ENCODE data around the gene RGS7. TPM values are rescaled to one million over a fixed set of nuclear protein-coding genes. Genes with fewer than 3 reads are reported as not detected.
"Not testable (repeated sequence)": the region's sequence is repeated elsewhere in the genome, so short reads cannot be mapped to it uniquely, and the experiment has no call there.

Gene RGS7
- total RNA-seq, 1 donor from 2014 or later = not detected

GRCh38 chr1:241105147-241105546 is 251.9 kb downstream of the RGS7 start:
- intact Hi-C loops (cut with DNase I) = no loop called here
- no peak for DNase-seq (ENCODE audit: low spot score)

GRCh38 chr1:241102664-241103063 is 254.3 kb downstream of the RGS7 start:
- intact Hi-C loops (cut with DNase I) = no loop called here
- DNase-seq (ENCODE audit: low spot score) = no peak

GRCh38 chr1:241101622-241102021 is 255.4 kb downstream of the RGS7 start:
- intact Hi-C loops (cut with DNase I) = no loop called here
- DNase-seq (ENCODE audit: low spot score) = no peak

GRCh38 chr1:241097479-241097878 is 259.5 kb downstream of the RGS7 start:
- intact Hi-C loops (cut with DNase I) = no loop called here

GRCh38 chr1:241096982-241097381 is 260.0 kb downstream of the RGS7 start:
- no peak for DNase-seq (ENCODE audit: low spot score)
- intact Hi-C loops (cut with DNase I) = no loop called here

More at GRCh38 chr1:241097479-241097878, 259.5 kb downstream of the RGS7 start:
- no peak for DNase-seq (ENCODE audit: low spot score)

- no peak for DNase-seq (ENCODE audit: low spot score)
- intact Hi-C loops (cut with DNase I) = no loop called here
These were observed 261.2 kb downstream of the RGS7 start for GRCh38 chr1:241095847-241096246.

- no peak for DNase-seq (ENCODE audit: low spot score)
- intact Hi-C loops (cut with DNase I) = no loop called here
These were observed 266.2 kb downstream of the RGS7 start for GRCh38 chr1:241090798-241091197.

- DNase-seq (ENCODE audit: low spot score); intact Hi-C loops (cut with DNase I): not testable (repeated sequence)
These were observed 267.9 kb downstream of the RGS7 start for GRCh38 chr1:241089066-241089465.

GRCh38 chr1:241088075-241088474 is 268.9 kb downstream of the RGS7 start:
- intact Hi-C loops (cut with DNase I); DNase-seq (ENCODE audit: low spot score): not testable (repeated sequence)

GRCh38 chr1:241086686-241087085 is 270.3 kb downstream of the RGS7 start:
- no peak for DNase-seq (ENCODE audit: low spot score)
- intact Hi-C loops (cut with DNase I) = no loop called here

- DNase-seq (ENCODE audit: low spot score) = no peak
- intact Hi-C loops (cut with DNase I) = no loop called here
These were observed 273.7 kb downstream of the RGS7 start for GRCh38 chr1:241083285-241083684.

- no peak for DNase-seq (ENCODE audit: low spot score)
- intact Hi-C loops (cut with DNase I) = no loop called here
These were observed 275.5 kb downstream of the RGS7 start for GRCh38 chr1:241081473-241081872.

GRCh38 chr1:241079459-241079858 is 277.5 kb downstream of the RGS7 start:
- intact Hi-C loops (cut with DNase I) = no loop called here
- DNase-seq (ENCODE audit: low spot score) = no peak

GRCh38 chr1:241079047-241079446 is 278.0 kb downstream of the RGS7 start:
- no peak for DNase-seq (ENCODE audit: low spot score)
- intact Hi-C loops (cut with DNase I) = no loop called here

- intact Hi-C loops (cut with DNase I) = no loop called here
- no peak for DNase-seq (ENCODE audit: low spot score)
These were observed 279.4 kb downstream of the RGS7 start for GRCh38 chr1:241077386-241078147.

- no peak for DNase-seq (ENCODE audit: low spot score)
- intact Hi-C loops (cut with DNase I) = no loop called here
These were observed 282.5 kb downstream of the RGS7 start for GRCh38 chr1:241074507-241074906.

GRCh38 chr1:241068359-241068758 is 288.6 kb downstream of the RGS7 start:
- intact Hi-C loops (cut with DNase I) = no loop called here
- no peak for DNase-seq (ENCODE audit: low spot score)

GRCh38 chr1:241063276-241063675 is 293.7 kb downstream of the RGS7 start:
- intact Hi-C loops (cut with DNase I) = no loop called here
- DNase-seq (ENCODE audit: low spot score) = no peak

- intact Hi-C loops (cut with DNase I) = no loop called here
- no peak for DNase-seq (ENCODE audit: low spot score)
These were observed 295.9 kb downstream of the RGS7 start for GRCh38 chr1:241061062-241061461.

GRCh38 chr1:241048622-241049021 is 308.4 kb downstream of the RGS7 start:
- intact Hi-C loops (cut with DNase I) = no loop called here
- no peak for DNase-seq (ENCODE audit: low spot score)

- no peak for DNase-seq (ENCODE audit: low spot score)
- intact Hi-C loops (cut with DNase I) = no loop called here
These were observed 311.3 kb downstream of the RGS7 start for GRCh38 chr1:241045659-241046058.

All from cardiac septum (tissue), 1 donor.